Measurements from ENCODE around the gene LYRM4. TPM values are rescaled to one million over a fixed set of nuclear protein-coding genes. Genes with fewer than 3 reads are reported as not detected.

Gene LYRM4
- total RNA-seq, 4 donors from 2014 or later = 16.9 to 20.9 (median 18.4) TPM

DNA sequence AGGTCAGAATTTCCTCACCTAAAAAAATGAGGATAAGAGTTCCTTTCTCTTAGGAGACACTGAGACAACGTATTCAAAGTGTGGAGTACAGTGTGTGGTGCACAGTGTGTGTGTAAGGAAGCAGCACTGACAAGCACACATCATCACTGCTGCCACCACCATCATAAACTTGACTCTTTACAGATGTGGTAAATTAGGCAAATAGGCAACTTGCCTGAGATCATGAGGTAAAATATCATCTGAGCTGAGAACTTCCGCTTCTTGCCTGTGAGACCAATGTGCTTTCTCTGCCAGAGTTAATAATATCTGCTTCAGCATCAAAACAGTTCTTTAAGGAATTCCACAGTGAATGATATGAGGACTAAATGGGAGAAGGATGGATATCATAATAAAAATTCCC, 52.7 kb downstream of the LYRM4 start:
- DNase-seq (ENCODE audit: extremely low spot score) = no peak
- Histone ChIP-seq H3K27me3 (no peaks in the 10 kb centered on the region), H3K36me3 (peaks cover 0 to 3% (median 1%) of the 10 kb centered on the region in 4 donors), H3K9me3 (no peaks in the 10 kb centered on the region), H3K27ac (replicated peaks in 1 of 4) (peak overlapping the region; percentile 35 to 76 (median 57)), H3K4me1 (peaks cover 39 to 55% (median 54%) of the 10 kb centered on the region in 4 donors), H3K4me3 (no peak overlapping the region)
- WGBS = 59% methylated on average over 2 of the region's 2 CpGs
- TF ChIP-seq, protein P1, sequence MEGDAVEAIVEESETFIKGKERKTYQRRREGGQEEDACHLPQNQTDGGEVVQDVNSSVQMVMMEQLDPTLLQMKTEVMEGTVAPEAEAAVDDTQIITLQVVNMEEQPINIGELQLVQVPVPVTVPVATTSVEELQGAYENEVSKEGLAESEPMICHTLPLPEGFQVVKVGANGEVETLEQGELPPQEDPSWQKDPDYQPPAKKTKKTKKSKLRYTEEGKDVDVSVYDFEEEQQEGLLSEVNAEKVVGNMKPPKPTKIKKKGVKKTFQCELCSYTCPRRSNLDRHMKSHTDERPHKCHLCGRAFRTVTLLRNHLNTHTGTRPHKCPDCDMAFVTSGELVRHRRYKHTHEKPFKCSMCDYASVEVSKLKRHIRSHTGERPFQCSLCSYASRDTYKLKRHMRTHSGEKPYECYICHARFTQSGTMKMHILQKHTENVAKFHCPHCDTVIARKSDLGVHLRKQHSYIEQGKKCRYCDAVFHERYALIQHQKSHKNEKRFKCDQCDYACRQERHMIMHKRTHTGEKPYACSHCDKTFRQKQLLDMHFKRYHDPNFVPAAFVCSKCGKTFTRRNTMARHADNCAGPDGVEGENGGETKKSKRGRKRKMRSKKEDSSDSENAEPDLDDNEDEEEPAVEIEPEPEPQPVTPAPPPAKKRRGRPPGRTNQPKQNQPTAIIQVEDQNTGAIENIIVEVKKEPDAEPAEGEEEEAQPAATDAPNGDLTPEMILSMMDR (IDR thresholded peaks at IDR 0.05) = no peak
- peak in 1 of 2 donors; percentile 10 for TF ChIP-seq POLR2AphosphoS5 (IDR thresholded peaks at IDR 0.05)
- TF ChIP-seq EP300 (IDR thresholded peaks at IDR 0.05) = no peak
- intact Hi-C loops (cut with DNase I) = no loop called here

DNA sequence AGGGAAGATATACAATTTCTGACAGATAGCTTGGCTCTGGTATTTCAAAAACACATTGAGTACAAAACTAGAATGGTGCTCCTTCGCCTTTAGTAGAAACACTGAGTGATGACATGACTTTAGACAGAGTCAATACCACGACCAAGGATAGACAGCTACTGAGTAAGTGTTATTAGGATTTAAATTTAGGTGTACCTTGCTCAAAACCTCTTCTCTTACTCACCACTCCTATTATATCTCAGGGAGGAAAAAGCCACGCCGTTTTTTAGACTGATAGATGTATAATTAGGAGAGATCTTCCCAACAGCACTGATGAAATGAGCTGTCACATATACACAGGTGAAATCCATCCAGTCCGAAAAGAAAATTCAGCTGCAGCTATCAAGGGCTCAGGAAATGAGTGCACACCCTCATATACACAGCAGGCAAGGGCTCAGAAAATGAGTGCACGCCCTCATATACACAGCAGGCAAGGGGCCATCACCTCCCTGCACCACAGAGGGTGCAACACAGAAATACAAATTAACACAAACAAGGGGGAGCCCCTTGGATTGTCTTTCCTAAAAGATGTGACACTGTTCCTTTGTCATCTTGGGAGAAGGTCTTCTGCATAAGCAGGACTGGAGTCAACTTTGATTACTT, 53.7 kb downstream of the LYRM4 start:
- Histone ChIP-seq H3K9me3 (no peaks in the 10 kb centered on the region), H3K4me1 (peaks cover 47 to 61% (median 54%) of the 10 kb centered on the region in 4 donors), H3K4me3 (no peak overlapping the region), H3K27ac (replicated peaks in 1 of 4) (peak overlapping the region; percentile 57 to 76 (median 62)), H3K36me3 (no peaks in the 10 kb centered on the region), H3K27me3 (no peaks in the 10 kb centered on the region)
- DNase-seq (ENCODE audit: extremely low spot score) = no peak
- TF ChIP-seq POLR2AphosphoS5 (IDR thresholded peaks at IDR 0.05) = no peak
- TF ChIP-seq POLR2A (IDR thresholded peaks at IDR 0.05; ENCODE audit: low read depth) = no peak
- TF ChIP-seq, protein P1 (IDR thresholded peaks at IDR 0.05) = no peak
- no peak for TF ChIP-seq EP300 (IDR thresholded peaks at IDR 0.05)
- 77% methylated on average over 6 of the region's 6 CpGs for WGBS
- intact Hi-C loops (cut with DNase I) = no loop called here

DNA sequence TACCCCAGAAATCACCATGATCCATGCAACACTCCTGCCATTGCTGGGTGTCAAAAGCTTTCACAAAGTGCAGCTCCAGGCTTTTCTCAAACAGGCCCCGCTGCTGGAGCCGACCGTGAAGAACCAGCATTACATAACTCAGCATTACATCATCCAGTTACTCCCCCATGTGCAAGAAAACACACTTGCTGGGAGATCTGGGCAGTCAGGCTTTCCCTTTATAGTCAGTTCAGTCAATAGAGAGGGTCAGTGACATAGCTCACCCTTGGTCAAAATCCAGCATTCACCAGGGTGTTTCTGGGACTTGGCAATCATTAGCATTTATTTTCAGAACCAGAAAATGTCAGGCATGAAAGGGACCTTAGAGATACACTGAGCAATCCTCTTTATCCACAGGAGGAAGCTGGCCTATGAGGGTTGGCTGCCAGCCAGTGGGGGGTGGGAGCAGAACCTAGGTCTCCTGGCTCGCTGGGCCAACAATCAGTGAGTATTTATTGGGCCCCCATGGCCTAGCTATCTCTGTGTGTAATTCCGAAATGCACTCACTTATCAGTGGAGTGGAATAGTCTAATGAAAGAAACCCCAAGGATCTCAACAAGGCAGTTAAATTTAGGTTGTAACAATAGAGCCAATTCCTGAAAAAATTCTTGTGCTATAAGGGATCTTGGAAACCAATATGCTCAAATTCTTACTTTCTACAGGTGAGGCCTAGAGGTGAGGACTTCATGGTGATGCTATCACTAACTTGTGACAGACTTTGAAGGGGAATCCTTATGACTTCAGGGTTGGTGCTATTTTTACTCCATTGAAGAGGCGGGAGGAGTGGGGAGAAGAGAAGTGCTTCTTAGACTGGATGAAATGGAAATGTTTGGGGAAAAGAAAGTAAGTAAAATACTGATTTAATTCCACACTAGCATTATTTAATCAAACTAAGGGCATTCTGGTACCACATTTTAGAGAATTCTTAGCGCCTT, 54.6 kb downstream of the LYRM4 start:
- WGBS = 45% methylated on average over 6 of the region's 7 CpGs
- H3K27me3 ChIP-seq = no peaks in the 10 kb centered on the region

DNA sequence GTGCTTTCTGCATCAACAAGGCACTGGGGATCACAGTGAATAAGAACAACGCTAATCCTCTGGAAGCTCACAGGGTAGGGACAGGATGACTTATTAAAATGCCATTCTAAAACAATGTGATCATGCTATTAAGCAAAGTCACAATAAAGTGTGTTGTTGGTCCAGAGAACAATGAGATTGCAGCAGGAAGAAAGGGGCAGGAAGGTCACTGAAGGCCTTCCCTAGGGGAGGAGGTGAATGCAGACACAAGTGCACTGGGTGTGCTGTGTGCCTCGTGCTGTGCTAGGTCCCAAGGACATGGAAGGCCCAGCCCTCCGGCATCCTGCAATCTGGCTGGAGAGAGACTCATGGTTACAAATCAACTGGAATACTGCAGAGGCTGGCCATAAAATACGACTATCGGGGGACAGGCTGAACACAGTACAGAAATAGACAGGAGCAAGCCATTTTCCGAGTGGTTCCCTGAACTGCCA, 55.7 kb downstream of the LYRM4 start:
- Histone ChIP-seq H3K4me3 (no peak overlapping the region), H3K4me1 (peaks cover 55 to 70% (median 58%) of the 10 kb centered on the region in 4 donors), H3K27me3 (no peaks in the 10 kb centered on the region), H3K36me3 (no peaks in the 10 kb centered on the region), H3K9me3 (no peaks in the 10 kb centered on the region), H3K27ac (replicated peaks in 1 of 4) (peak overlapping the region; percentile 57 to 76 (median 62))
- 56% methylated on average over 6 of the region's 6 CpGs for WGBS
- DNase-seq (ENCODE audit: extremely low spot score) = no peak
- no peak for TF ChIP-seq POLR2A (IDR thresholded peaks at IDR 0.05; ENCODE audit: low read depth)
- TF ChIP-seq, protein P1 (IDR thresholded peaks at IDR 0.05) = no peak
- no peak for TF ChIP-seq POLR2AphosphoS5 (IDR thresholded peaks at IDR 0.05)
- TF ChIP-seq EP300 (IDR thresholded peaks at IDR 0.05) = no peak
- intact Hi-C loops (cut with DNase I) = no loop called here

More for the DNA sequence above, 54.6 kb downstream of the LYRM4 start:
- TF ChIP-seq, protein P1 (IDR thresholded peaks at IDR 0.05) = no peak
- TF ChIP-seq POLR2AphosphoS5 (IDR thresholded peaks at IDR 0.05) = peak in 1 of 2 donors; percentile 60
- Histone ChIP-seq H3K27ac (replicated peaks in 1 of 4) (peak overlapping the region; percentile 57 to 76 (median 62)), H3K4me1 (peaks cover 53 to 67% (median 55%) of the 10 kb centered on the region in 4 donors), H3K36me3 (no peaks in the 10 kb centered on the region), H3K9me3 (no peaks in the 10 kb centered on the region), H3K4me3 (no peak overlapping the region)
- DNase-seq (ENCODE audit: extremely low spot score) = peak; percentile 94
- intact Hi-C loops (cut with DNase I) = no loop called here

Data from esophagus muscularis mucosa (tissue), 4 donors.